ENCODE results near the gene UBLCP1. TPM values are rescaled to one million over a fixed set of nuclear protein-coding genes. Genes with fewer than 3 reads are reported as not detected.

The UBLCP1 gene
- total RNA-seq, 4 donors from 2014 or later = 14.9 to 21.1 (median 19.3) TPM

- no peak for DNase-seq
- Histone ChIP-seq H3K4me3 (replicated peaks in 1 of 3) (no peak overlapping the region), H3K27me3 (no peaks in the 10 kb centered on the region), H3K36me3 (no peaks in the 10 kb centered on the region), H3K9me3 (no peaks in the 10 kb centered on the region), H3K4me1 (no peaks in the 10 kb centered on the region), H3K27ac (no peak overlapping the region)
- 87 to 91% methylated on average over 4 of the region's 4 CpGs for WGBS, 2 donors
- intact Hi-C loops (cut with DNase I) = no loop called here
- TF ChIP-seq POLR2A (IDR thresholded peaks at IDR 0.05) = no peak
- no peak for TF ChIP-seq CTCF (IDR thresholded peaks at IDR 0.05)
Measured at GRCh38 chr5:159240301-159240870, 22.7 kb upstream of the UBLCP1 start.

- Histone ChIP-seq H3K36me3 (no peaks in the 10 kb centered on the region), H3K4me1 (no peaks in the 10 kb centered on the region), H3K27me3 (no peaks in the 10 kb centered on the region), H3K27ac (no peak overlapping the region), H3K9me3 (no peaks in the 10 kb centered on the region), H3K4me3 (replicated peaks in 1 of 3) (no peak overlapping the region)
- no peak for DNase-seq
- 61 to 69% methylated on average over 2 of the region's 2 CpGs for WGBS, 2 donors
- no peak for TF ChIP-seq CTCF (IDR thresholded peaks at IDR 0.05)
- TF ChIP-seq POLR2A (IDR thresholded peaks at IDR 0.05) = no peak
- intact Hi-C loops (cut with DNase I) = no loop called here
Measured at GRCh38 chr5:159241946-159242552, 21.0 kb upstream of the UBLCP1 start.

GRCh38 chr5:159242656-159243055 is 20.4 kb upstream of the UBLCP1 start:
- intact Hi-C loops (cut with DNase I) = no loop called here
- no peak overlapping the region for H3K4me3 ChIP-seq (replicated peaks in 1 of 3)
- no peaks in the 10 kb centered on the region for H3K36me3 ChIP-seq
- H3K27me3 ChIP-seq = no peaks in the 10 kb centered on the region
- 60 to 66% methylated on average over 4 of the region's 4 CpGs for WGBS, 2 donors
- no peak overlapping the region for H3K27ac ChIP-seq
- no peak for TF ChIP-seq CTCF (IDR thresholded peaks at IDR 0.05)
- no peak for TF ChIP-seq POLR2A (IDR thresholded peaks at IDR 0.05)
- H3K4me1 ChIP-seq = no peaks in the 10 kb centered on the region
- DNase-seq = no peak
- no peaks in the 10 kb centered on the region for H3K9me3 ChIP-seq

- no peak for TF ChIP-seq CTCF (IDR thresholded peaks at IDR 0.05)
- no peak for TF ChIP-seq POLR2A (IDR thresholded peaks at IDR 0.05)
- Histone ChIP-seq H3K36me3 (no peaks in the 10 kb centered on the region), H3K27me3 (no peaks in the 10 kb centered on the region), H3K4me3 (replicated peaks in 1 of 3) (no peak overlapping the region), H3K27ac (no peak overlapping the region), H3K9me3 (no peaks in the 10 kb centered on the region), H3K4me1 (no peaks in the 10 kb centered on the region)
- intact Hi-C loops (cut with DNase I) = no loop called here
- DNase-seq = no peak
Measured at GRCh38 chr5:159243385-159243784, 19.7 kb upstream of the UBLCP1 start.

GRCh38 chr5:159244163-159244562 is 18.9 kb upstream of the UBLCP1 start:
- no peak for DNase-seq
- Histone ChIP-seq H3K4me3 (replicated peaks in 1 of 3) (no peak overlapping the region), H3K9me3 (no peaks in the 10 kb centered on the region), H3K36me3 (no peaks in the 10 kb centered on the region), H3K27ac (no peak overlapping the region), H3K4me1 (no peaks in the 10 kb centered on the region), H3K27me3 (no peaks in the 10 kb centered on the region)
- WGBS, 2 donors = 76% methylated on average over 3 of the region's 3 CpGs
- intact Hi-C loops (cut with DNase I) = no loop called here
- TF ChIP-seq CTCF (IDR thresholded peaks at IDR 0.05) (no peak), POLR2A (IDR thresholded peaks at IDR 0.05) (no peak)

Measured in thyroid gland (tissue), 4 donors.